ENCODE data around the gene TPH1.

The TPH1 gene

GRCh38 chr11:18080451-18080850, 34.4 kb upstream of the TPH1 start:
- no peaks in the 10 kb centered on the region for H3K27me3 ChIP-seq (replicated peaks; ENCODE audit: control insufficient read depth, insufficient read depth, low read length)
- no peak overlapping the region for H3K4me3 ChIP-seq (replicated peaks; ENCODE audit: low read depth, low read length)
- TF ChIP-seq CTCF (IDR thresholded peaks at IDR 0.05; ENCODE audit: insufficient read depth, low read length, poor library complexity, severe bottlenecking), result no peak
- peaks cover 6% of the 10 kb centered on the region for H3K36me3 ChIP-seq (ENCODE audit: control insufficient read depth, insufficient read depth, low read length)
- DNase-seq (ENCODE audit: extremely low read depth, insufficient read length), result no peak

GRCh38 chr11:18078909-18079308, 32.8 kb upstream of the TPH1 start:
- TF ChIP-seq CTCF (IDR thresholded peaks at IDR 0.05; ENCODE audit: insufficient read depth, low read length, poor library complexity, severe bottlenecking), result no peak
- Histone ChIP-seq H3K27me3 (replicated peaks; ENCODE audit: control insufficient read depth, insufficient read depth, low read length) (no peaks in the 10 kb centered on the region), H3K36me3 (ENCODE audit: control insufficient read depth, insufficient read depth, low read length) (peaks cover 3% of the 10 kb centered on the region), H3K4me3 (replicated peaks; ENCODE audit: low read depth, low read length) (no peak overlapping the region)
- no peak for DNase-seq (ENCODE audit: extremely low read depth, insufficient read length)

GRCh38 chr11:18075444-18075843, 29.4 kb upstream of the TPH1 start:
- peaks cover 3% of the 10 kb centered on the region for H3K36me3 ChIP-seq (ENCODE audit: control insufficient read depth, insufficient read depth, low read length)
- H3K4me3 ChIP-seq (replicated peaks; ENCODE audit: low read depth, low read length), result no peak overlapping the region
- no peak for TF ChIP-seq CTCF (IDR thresholded peaks at IDR 0.05; ENCODE audit: insufficient read depth, low read length, poor library complexity, severe bottlenecking)
- DNase-seq (ENCODE audit: extremely low read depth, insufficient read length), result no peak
- H3K27me3 ChIP-seq (replicated peaks; ENCODE audit: control insufficient read depth, insufficient read depth, low read length), result no peaks in the 10 kb centered on the region

- H3K36me3 ChIP-seq (ENCODE audit: control insufficient read depth, insufficient read depth, low read length), result no peaks in the 10 kb centered on the region
- no peak overlapping the region for H3K4me3 ChIP-seq (replicated peaks; ENCODE audit: low read depth, low read length)
- no peak for TF ChIP-seq CTCF (IDR thresholded peaks at IDR 0.05; ENCODE audit: insufficient read depth, low read length, poor library complexity, severe bottlenecking)
- no peaks in the 10 kb centered on the region for H3K27me3 ChIP-seq (replicated peaks; ENCODE audit: control insufficient read depth, insufficient read depth, low read length)
- DNase-seq (ENCODE audit: extremely low read depth, insufficient read length), result no peak
These were observed 25.1 kb upstream of the TPH1 start for GRCh38 chr11:18071098-18071705.

- H3K36me3 ChIP-seq (ENCODE audit: control insufficient read depth, insufficient read depth, low read length), result no peaks in the 10 kb centered on the region
- TF ChIP-seq CTCF (IDR thresholded peaks at IDR 0.05; ENCODE audit: insufficient read depth, low read length, poor library complexity, severe bottlenecking), result no peak
- no peaks in the 10 kb centered on the region for H3K27me3 ChIP-seq (replicated peaks; ENCODE audit: control insufficient read depth, insufficient read depth, low read length)
- no peak for DNase-seq (ENCODE audit: extremely low read depth, insufficient read length)
- H3K4me3 ChIP-seq (replicated peaks; ENCODE audit: low read depth, low read length), result no peak overlapping the region
These were observed 21.3 kb upstream of the TPH1 start for GRCh38 chr11:18067372-18067771.

- no peaks in the 10 kb centered on the region for H3K36me3 ChIP-seq (ENCODE audit: control insufficient read depth, insufficient read depth, low read length)
- no peak overlapping the region for H3K4me3 ChIP-seq (replicated peaks; ENCODE audit: low read depth, low read length)
- DNase-seq (ENCODE audit: extremely low read depth, insufficient read length), result no peak
- TF ChIP-seq CTCF (IDR thresholded peaks at IDR 0.05; ENCODE audit: insufficient read depth, low read length, poor library complexity, severe bottlenecking), result no peak
- no peaks in the 10 kb centered on the region for H3K27me3 ChIP-seq (replicated peaks; ENCODE audit: control insufficient read depth, insufficient read depth, low read length)
These were observed 20.6 kb upstream of the TPH1 start for GRCh38 chr11:18066626-18067025.
